ENCODE results near the gene PPWD1.
"Not testable (repeated sequence)": the region's sequence is repeated elsewhere in the genome, so short reads cannot be mapped to it uniquely, and the experiment has no call there.

PPWD1 gene

DNA sequence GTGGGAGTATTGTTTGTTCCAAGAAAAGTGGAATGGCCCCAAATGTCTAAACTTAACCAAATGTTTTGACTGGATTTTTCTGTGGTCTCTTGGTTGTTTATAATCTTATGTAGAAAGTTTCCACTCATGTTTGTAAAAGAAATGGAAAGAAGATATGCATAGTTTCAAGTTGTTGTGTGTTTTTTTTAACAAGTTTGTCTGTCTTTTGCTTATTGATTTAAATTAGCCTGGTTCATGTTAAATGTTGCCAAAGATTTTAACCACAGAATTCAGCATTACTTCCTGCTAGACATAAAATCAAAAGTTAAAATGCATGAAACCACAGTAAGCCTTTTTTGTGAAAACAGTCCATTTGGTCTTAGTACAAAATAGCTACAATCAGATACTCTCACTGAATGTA is 14.0 kb downstream of the PPWD1 start:
- Mint-ChIP-seq H3K4me3 (no peak overlapping the region), H3K27ac (peak overlapping the region; percentile 8), H3K4me1 (ENCODE audit: low read depth) (peaks cover 22% of the 10 kb centered on the region), H3K27me3 (no peaks in the 10 kb centered on the region), H3K36me3 (ENCODE audit: low read depth) (peaks cover 68% of the 10 kb centered on the region), H3K9me3 (no peaks in the 10 kb centered on the region)

DNA sequence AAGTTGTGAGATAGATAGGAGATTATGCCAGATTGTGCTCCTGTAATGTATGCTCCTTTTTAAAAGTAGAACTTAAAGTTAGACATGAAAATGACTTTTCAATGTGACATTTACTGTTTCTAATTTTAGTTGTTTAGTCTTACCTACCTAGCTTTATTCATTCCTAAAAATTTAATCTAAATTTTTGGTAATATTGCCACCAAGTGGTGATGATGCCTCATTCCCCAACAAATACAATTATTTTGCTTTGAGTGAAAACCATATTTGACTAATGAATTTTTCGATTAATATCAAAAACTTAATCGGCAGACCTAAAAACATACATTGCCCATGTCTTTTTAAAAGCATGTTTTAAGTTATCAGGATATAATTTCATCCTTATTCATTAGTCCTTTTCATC is 25.6 kb downstream of the PPWD1 start:
- Mint-ChIP-seq H3K4me3 (no peak overlapping the region), H3K27me3 (no peaks in the 10 kb centered on the region), H3K27ac (no peak overlapping the region), H3K9me3 (no peaks in the 10 kb centered on the region), H3K36me3 (ENCODE audit: low read depth) (peaks cover 33% of the 10 kb centered on the region), H3K4me1 (ENCODE audit: low read depth) (no peaks in the 10 kb centered on the region)

DNA sequence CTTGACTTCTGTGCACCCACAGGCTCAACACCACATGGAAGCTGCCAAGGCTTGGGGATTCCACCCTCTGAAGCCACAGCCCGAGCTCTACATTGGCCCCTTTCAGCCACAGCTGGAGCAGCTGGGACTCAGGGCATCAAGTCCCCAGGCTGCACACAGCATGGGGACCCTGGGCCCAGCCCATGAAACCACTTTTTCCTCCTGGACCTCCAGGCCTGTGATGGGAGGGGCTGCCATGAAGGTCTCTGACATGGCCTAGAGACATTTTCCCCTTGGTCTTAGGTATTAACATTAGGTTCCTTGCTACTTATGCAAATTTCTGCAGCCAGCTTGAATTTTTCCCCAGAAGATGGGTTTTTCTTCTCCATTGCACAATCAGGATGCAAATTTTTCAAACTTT is 38.7 kb downstream of the PPWD1 start:
- H3K27me3 Mint-ChIP-seq, H3K4me3 Mint-ChIP-seq, H3K27ac Mint-ChIP-seq: not testable (repeated sequence)
- peaks cover 11% of the 10 kb centered on the region for H3K4me1 Mint-ChIP-seq (ENCODE audit: low read depth)
- H3K36me3 Mint-ChIP-seq (ENCODE audit: low read depth): peaks cover 71% of the 10 kb centered on the region
- H3K9me3 Mint-ChIP-seq: peaks cover 16% of the 10 kb centered on the region

DNA sequence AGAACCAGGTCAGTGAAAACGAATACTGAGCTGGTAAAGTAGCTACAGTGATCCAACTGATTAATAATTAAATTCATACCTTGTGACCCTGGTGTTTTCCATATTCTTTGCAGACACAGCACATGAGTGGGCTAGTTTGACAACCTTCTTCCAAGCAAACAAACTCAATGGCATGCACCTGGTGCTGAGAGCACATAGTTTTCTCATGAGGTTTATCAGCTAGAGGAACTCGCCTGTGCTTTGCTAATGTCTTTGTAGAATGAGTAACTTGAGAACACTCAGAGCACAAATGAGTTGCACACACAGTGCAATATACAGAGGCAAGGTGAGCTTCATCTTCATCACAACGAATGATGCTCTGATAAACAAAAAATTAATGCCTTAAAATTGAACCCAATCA is 48.4 kb downstream of the PPWD1 start:
- no peaks in the 10 kb centered on the region for H3K4me1 Mint-ChIP-seq (ENCODE audit: low read depth)
- H3K4me3 Mint-ChIP-seq: no peak overlapping the region
- no peaks in the 10 kb centered on the region for H3K9me3 Mint-ChIP-seq
- no peaks in the 10 kb centered on the region for H3K27me3 Mint-ChIP-seq
- H3K36me3 Mint-ChIP-seq (ENCODE audit: low read depth): peaks cover 67% of the 10 kb centered on the region
- H3K27ac Mint-ChIP-seq: no peak overlapping the region

DNA sequence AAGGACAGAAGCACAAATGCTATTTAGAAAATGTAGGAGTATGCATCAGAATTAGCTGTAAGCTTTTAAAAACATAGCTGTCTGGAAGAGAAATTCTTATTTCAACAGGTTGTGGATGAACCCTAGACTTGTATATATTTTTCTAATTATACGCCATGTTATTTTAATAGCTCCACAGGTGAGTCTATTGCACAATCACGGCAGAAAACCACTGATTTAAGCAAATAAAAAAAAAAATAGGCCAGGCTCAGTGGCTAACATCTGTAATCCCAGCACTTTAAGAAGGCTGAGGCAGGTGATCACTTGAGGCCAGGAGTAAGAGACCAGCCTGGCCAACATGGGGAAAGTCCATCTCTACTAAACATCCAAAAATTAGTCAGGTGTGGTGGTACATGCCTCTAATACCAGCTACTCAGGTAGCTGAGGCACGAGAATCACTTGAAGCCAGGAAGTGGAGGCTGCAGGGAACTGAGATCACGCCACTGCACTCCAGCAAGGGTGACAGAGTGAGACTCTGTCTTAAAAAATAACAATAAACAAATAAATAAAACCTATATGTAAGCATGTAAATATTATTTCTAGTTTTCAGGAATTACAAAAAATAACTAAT is 49.3 kb downstream of the PPWD1 start:
- Mint-ChIP-seq H3K4me1 (ENCODE audit: low read depth) (no peaks in the 10 kb centered on the region), H3K36me3 (ENCODE audit: low read depth) (peaks cover 66% of the 10 kb centered on the region), H3K4me3 (no peak overlapping the region), H3K27me3 (no peaks in the 10 kb centered on the region), H3K27ac (no peak overlapping the region), H3K9me3 (no peaks in the 10 kb centered on the region)

DNA sequence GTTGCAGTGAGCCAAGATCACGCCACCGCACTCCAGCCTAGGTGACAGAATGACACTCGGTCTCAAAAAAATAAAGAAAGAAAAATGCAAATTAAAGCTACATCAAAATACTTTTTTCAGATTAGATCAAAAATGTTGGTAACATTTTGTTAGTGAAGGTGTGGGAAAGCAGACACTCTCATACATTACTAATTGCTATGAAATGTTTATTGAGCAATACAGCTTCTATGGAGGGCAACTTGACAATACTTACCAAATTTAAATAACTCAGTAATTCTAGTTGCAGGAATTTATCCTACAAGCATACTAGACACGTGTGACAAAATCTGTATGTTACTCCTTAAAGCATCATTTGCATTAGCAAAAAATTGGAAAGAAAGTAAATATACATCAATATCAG is 56.9 kb downstream of the PPWD1 start:
- H3K4me3 Mint-ChIP-seq: no peak overlapping the region
- no peaks in the 10 kb centered on the region for H3K27me3 Mint-ChIP-seq
- H3K4me1 Mint-ChIP-seq (ENCODE audit: low read depth): peaks cover 34% of the 10 kb centered on the region
- peaks cover 29% of the 10 kb centered on the region for H3K36me3 Mint-ChIP-seq (ENCODE audit: low read depth)
- H3K9me3 Mint-ChIP-seq: no peaks in the 10 kb centered on the region
- H3K27ac Mint-ChIP-seq: no peak overlapping the region

DNA sequence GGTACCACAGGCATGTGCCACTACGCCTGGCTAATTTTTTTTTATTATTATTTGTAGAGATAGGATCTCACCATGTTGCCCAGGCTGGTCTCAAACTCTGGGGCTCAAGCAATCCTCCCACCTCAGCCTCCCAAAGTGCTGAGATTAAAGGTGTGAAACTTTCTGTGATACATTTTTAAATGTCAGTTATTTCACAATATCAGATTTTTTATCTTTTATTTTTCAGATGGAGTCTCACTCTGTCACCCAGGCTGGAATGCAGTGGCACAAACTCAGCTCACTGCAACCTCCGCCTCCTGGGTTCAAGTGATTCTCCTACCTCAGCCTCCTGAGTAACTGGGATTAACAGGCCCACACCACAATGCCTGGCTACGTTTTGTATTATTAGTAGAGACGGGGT is 58.9 kb downstream of the PPWD1 start:
- Mint-ChIP-seq H3K36me3 (ENCODE audit: low read depth) (peaks cover 18% of the 10 kb centered on the region), H3K4me1 (ENCODE audit: low read depth) (peaks cover 46% of the 10 kb centered on the region), H3K4me3 (peak overlapping the region; percentile 94)
- not testable (repeated sequence) for H3K27ac Mint-ChIP-seq, H3K27me3 Mint-ChIP-seq, H3K9me3 Mint-ChIP-seq

DNA sequence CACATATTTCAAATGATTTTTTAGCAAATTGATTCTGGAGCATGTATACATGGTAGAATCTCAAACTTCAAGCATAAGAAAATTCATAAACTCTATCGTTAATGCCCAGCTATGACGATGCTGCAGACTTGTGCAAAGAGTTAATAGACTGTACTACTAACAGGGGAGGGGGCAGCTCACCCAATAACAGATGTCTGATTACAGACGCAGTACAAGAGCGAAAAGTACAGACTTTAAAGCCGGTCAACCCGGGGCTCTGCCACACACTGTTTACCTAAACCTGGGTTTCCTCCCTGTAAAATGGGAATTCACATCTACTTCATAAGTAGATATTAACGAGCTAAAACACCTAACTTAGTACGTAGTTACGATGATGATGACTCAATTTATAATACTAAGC is 60.4 kb downstream of the PPWD1 start:
- Mint-ChIP-seq H3K9me3 (no peaks in the 10 kb centered on the region), H3K27me3 (no peaks in the 10 kb centered on the region), H3K4me3 (peak overlapping the region; percentile 94), H3K27ac (peak overlapping the region; percentile 97), H3K4me1 (ENCODE audit: low read depth) (peaks cover 49% of the 10 kb centered on the region), H3K36me3 (ENCODE audit: low read depth) (peaks cover 15% of the 10 kb centered on the region)

DNA sequence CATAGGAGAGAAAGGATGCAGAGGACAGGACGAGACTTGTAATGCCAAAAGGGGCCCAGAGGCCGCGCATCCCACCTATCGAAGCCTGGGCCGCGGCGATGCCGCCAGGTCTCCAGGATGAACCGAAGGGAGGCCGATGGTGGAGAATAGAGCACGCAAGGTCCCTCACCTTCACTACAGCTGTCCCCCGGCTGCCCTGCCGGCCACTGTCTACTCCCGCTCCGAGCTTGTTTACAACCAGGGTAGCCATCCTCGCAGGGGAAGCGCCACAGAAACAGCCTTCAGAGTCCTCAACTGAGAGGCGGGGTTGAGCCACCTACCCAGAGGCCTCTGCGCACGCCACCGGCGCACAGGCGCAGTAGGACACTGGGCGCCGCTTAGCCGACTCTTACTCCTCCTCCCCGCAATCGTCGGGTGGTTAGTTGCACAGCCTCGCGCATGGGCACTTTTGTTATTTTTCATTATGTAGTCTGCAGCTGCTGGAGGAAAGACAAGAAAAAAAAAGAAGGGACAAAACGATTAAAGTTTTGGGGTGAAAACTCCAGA is 61.0 kb downstream of the PPWD1 start, which contains the start of gene TRIM23:
TRIM23 (minus strand) TSS at position 309 of the 546 bp plus-strand sequence; CDS start at position 250, 59 bp downstream.
- Mint-ChIP-seq H3K4me1 (ENCODE audit: low read depth) (peaks cover 49% of the 10 kb centered on the region), H3K4me3 (peak within 1 kb of the TSS; percentile 94), H3K9me3 (no peaks in the 10 kb centered on the region), H3K27me3 (no peaks in the 10 kb centered on the region), H3K27ac (peak within 1 kb of the TSS; percentile 97), H3K36me3 (ENCODE audit: low read depth) (peaks cover 15% of the 10 kb centered on the region)

DNA sequence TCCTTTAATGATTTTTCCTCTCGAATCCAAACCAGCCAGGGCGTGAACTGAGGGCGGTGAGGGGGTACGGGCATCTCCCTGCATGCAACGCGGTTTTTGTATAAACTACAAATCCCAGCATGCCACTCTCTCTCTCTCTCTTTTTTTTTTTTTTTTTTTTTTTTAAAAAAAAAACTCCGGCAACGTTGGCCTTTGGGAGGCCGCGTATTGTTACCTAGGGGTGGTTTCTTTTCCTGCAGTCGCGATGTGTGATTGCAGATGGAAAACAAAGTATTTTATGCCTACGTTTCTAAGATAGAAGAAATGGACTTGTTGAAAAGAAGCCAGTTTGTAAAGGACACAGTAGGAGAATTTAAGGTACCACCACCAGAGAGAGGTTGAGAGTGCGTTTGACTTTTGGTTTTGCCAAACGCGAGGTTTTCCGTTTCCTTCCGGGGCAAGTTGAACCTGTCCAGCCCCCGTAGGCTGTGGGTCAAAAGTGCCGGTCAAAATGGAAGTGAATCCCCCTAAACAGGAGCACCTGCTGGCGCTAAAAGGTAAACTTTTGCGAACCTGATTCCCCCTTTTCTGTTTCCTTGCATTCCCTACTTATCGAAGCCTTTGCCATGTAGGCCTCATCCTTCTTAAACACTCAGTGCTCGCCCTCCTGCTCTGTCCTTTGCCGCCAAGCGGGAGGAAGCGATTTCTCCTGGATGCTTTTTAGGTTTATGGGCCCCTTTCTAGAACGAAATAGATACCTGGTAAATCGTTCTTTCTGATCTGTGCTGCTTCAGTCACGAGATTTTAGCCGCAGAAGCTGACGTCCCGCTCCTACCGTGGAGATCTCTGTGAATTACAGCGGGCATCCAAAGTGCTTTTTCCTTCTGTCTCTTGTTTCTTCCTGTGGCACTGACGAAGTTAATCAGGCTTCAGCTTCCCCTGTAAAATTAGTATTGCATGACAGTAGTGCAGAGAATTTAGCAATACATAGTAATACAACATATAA is 61.8 kb downstream of the PPWD1 start, which contains the start of the genes SHLD3 and TRAPPC13:
SHLD3 (plus strand) TSS at position 457 of the 985 bp plus-strand sequence. CDS start 4,561 bp downstream, outside the sequence.
TRAPPC13 (plus strand) TSS at position 457 of the 985 bp plus-strand sequence; CDS start at position 491, 34 bp downstream.
- Mint-ChIP-seq H3K27me3 (no peaks in the 10 kb centered on the region), H3K4me3 (peak within 1 kb of the TSS; percentile 94), H3K4me1 (ENCODE audit: low read depth) (peaks cover 49% of the 10 kb centered on the region), H3K9me3 (no peaks in the 10 kb centered on the region), H3K36me3 (ENCODE audit: low read depth) (peaks cover 17% of the 10 kb centered on the region), H3K27ac (peak within 1 kb of the TSS; percentile 97)

DNA sequence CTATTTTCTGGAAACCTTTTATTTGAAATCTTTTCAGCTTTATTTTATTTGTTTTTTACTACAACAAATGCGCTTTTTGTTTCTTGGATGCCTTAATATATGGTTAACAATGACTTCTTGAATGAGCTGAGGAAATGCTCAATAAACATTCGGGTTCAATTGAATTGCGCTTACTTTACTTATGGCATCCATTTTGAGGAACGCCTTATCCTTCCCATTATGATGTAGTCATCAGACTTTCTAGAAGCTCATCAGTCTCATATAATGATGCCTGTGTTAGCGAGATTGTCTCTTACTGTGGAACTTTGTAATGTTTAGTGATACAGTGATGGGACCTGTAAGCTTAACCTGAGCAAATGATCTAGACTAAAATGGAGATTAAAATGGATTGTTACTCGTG is 62.6 kb downstream of the PPWD1 start:
- peaks cover 19% of the 10 kb centered on the region for H3K36me3 Mint-ChIP-seq (ENCODE audit: low read depth)
- H3K4me3 Mint-ChIP-seq: peak overlapping the region; percentile 94
- H3K9me3 Mint-ChIP-seq: no peaks in the 10 kb centered on the region
- H3K4me1 Mint-ChIP-seq (ENCODE audit: low read depth): peaks cover 50% of the 10 kb centered on the region
- no peaks in the 10 kb centered on the region for H3K27me3 Mint-ChIP-seq
- peak overlapping the region; percentile 97 for H3K27ac Mint-ChIP-seq

DNA sequence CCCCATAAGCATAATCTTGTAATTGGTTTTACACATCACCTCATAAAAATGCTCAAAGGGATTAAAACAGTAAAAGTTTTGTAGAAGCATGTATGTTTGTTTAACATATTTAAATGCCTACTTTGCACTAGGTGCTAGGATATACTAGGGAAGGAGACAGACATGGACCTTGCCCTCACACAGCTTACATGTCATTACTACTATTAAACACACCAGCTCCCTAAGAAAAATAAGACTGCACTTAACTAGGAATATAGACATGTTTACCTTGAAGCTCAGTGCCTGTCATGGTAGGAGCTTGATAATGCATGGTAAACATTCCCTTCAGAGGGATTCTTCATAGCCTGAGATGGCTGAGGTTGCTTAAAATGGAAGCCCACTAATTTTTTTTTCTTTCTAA is 67.9 kb downstream of the PPWD1 start:
- Mint-ChIP-seq H3K9me3 (no peaks in the 10 kb centered on the region), H3K27me3 (no peaks in the 10 kb centered on the region), H3K4me3 (no peak overlapping the region), H3K27ac (no peak overlapping the region), H3K4me1 (ENCODE audit: low read depth) (peaks cover 23% of the 10 kb centered on the region), H3K36me3 (ENCODE audit: low read depth) (peaks cover 26% of the 10 kb centered on the region)

All from stimulated activated naive CD8-positive, alpha-beta T cell treated with anti-CD3 and anti-CD28 coated beads, Interleukin-15, Interleukin-2, amounts not matched to agents 100 ng/mL and 50 ng/mL, for 24 hours (primary cell).